ENCODE data around the gene IFI35. TPM values are rescaled to one million over a fixed set of nuclear protein-coding genes. Genes with fewer than 3 reads are reported as not detected.
A peak's percentile ranks its signal among the peaks of the same experiment; 100 is the strongest.

IFI35 gene
- total RNA-seq, 6 donors from 2014 or later, result 17.8 to 69.0 (median 45.4) TPM

GRCh38 chr17:42980274-42980765 lies 26.3 kb upstream of the IFI35 start, which contains the start of gene RUNDC1:
RUNDC1 (plus strand) TSS chr17:42980565; CDS start chr17:42980577, 12 bp downstream.
- TF ChIP-seq, protein P1, sequence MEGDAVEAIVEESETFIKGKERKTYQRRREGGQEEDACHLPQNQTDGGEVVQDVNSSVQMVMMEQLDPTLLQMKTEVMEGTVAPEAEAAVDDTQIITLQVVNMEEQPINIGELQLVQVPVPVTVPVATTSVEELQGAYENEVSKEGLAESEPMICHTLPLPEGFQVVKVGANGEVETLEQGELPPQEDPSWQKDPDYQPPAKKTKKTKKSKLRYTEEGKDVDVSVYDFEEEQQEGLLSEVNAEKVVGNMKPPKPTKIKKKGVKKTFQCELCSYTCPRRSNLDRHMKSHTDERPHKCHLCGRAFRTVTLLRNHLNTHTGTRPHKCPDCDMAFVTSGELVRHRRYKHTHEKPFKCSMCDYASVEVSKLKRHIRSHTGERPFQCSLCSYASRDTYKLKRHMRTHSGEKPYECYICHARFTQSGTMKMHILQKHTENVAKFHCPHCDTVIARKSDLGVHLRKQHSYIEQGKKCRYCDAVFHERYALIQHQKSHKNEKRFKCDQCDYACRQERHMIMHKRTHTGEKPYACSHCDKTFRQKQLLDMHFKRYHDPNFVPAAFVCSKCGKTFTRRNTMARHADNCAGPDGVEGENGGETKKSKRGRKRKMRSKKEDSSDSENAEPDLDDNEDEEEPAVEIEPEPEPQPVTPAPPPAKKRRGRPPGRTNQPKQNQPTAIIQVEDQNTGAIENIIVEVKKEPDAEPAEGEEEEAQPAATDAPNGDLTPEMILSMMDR (IDR thresholded peaks at IDR 0.05), result no peak
- no peak for TF ChIP-seq EP300 (IDR thresholded peaks at IDR 0.05)
- TF ChIP-seq POLR2AphosphoS5 (IDR thresholded peaks at IDR 0.05), result peak; percentile 61 to 81
- TF ChIP-seq POLR2A (IDR thresholded peaks at IDR 0.05), result peak in 2 of 4 donors; percentile 74 to 78
- H3K36me3 ChIP-seq, result peaks cover 0 to 5% (median 0%) of the 10 kb centered on the region in 4 donors
- H3K27ac ChIP-seq, result peak within 1 kb of the TSS; percentile 79 to 90 (median 85)
- H3K27me3 ChIP-seq, result no peaks in the 10 kb centered on the region
- peaks cover 16 to 47% (median 34%) of the 10 kb centered on the region in 4 donors for H3K4me1 ChIP-seq
- ATAC-seq (ENCODE audit: low FRiP score in 2 of 2) (peak; percentile 91 to 97), DNase-seq (peak; percentile 97 to 98)
- H3K4me3 ChIP-seq, result peak within 1 kb of the TSS; percentile 53 to 95 (median 90)
- WGBS, 2 donors, result 0 to 1% methylated on average over 16 to 25 of the region's 39 CpGs
- no peaks in the 10 kb centered on the region for H3K9me3 ChIP-seq

DNA sequence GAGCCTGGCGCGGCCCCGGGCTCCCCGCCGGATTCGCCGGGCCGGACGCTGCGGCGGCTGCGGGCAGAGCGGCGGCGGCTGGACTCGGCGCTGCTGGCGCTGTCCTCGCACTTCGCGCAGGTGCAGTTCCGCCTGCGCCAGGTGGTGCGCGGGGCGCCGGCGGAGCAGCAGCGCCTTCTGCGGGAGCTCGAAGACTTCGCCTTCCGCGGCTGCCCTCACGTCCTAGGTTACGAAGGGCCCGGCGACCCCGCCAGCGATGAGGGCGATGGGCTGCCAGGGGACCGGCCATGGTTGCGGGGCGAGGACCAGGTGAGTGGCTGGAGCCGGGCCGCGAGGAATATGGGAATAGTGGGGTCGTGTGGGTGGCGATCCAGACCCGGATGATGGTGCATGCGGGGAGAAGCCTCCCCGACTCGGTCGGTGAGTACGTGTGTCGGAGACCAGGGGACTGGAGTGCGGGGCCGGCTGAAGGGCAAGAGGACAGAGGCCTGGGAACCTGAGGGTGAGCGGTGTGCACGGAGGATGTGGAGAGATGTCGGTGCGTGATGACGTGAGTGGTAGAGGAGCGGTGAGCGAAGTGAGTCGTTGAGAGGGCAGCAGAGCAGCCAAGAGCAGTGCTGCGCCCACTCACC lies 25.7 kb upstream of the IFI35 start:
- Histone ChIP-seq H3K4me3 (peak overlapping the region; percentile 53 to 95 (median 90)), H3K4me1 (peaks cover 16 to 53% (median 34%) of the 10 kb centered on the region in 4 donors), H3K9me3 (no peaks in the 10 kb centered on the region), H3K36me3 (peaks cover 0 to 11% (median 2%) of the 10 kb centered on the region in 4 donors), H3K27me3 (no peaks in the 10 kb centered on the region), H3K27ac (peak overlapping the region; percentile 79 to 90 (median 85))
- TF ChIP-seq POLR2A (IDR thresholded peaks at IDR 0.05) (peak in 1 of 4 donors; percentile 24), POLR2AphosphoS5 (IDR thresholded peaks at IDR 0.05) (peak in 1 of 2 donors; percentile 12), EP300 (IDR thresholded peaks at IDR 0.05) (no peak)
- TF ChIP-seq, protein P1 (IDR thresholded peaks at IDR 0.05), result peak in 5 of 6 experiments; percentile 9 to 72 (median 45)
- DNase-seq, result peak; percentile 73 to 92
- peak; percentile 49 to 75 for ATAC-seq (ENCODE audit: low FRiP score in 2 of 2)
- WGBS, 2 donors, result 0% methylated on average over 20 to 29 of the region's 67 CpGs

- peaks cover 16 to 59% (median 34%) of the 10 kb centered on the region in 4 donors for H3K4me1 ChIP-seq
- ATAC-seq (ENCODE audit: low FRiP score in 2 of 2) (no peak), DNase-seq (no peak)
- H3K36me3 ChIP-seq, result peaks cover 3 to 23% (median 11%) of the 10 kb centered on the region in 4 donors
- no peak overlapping the region for H3K27ac ChIP-seq
- TF ChIP-seq POLR2AphosphoS5 (IDR thresholded peaks at IDR 0.05) (no peak), EP300 (IDR thresholded peaks at IDR 0.05) (no peak), POLR2A (IDR thresholded peaks at IDR 0.05) (no peak)
- TF ChIP-seq, protein P1 (IDR thresholded peaks at IDR 0.05), result no peak
- H3K27me3 ChIP-seq, result no peaks in the 10 kb centered on the region
- H3K4me3 ChIP-seq, result no peak overlapping the region
- H3K9me3 ChIP-seq, result no peaks in the 10 kb centered on the region
Observed at GRCh38 chr17:42982266-42982665, 24.3 kb upstream of the IFI35 start.

DNA sequence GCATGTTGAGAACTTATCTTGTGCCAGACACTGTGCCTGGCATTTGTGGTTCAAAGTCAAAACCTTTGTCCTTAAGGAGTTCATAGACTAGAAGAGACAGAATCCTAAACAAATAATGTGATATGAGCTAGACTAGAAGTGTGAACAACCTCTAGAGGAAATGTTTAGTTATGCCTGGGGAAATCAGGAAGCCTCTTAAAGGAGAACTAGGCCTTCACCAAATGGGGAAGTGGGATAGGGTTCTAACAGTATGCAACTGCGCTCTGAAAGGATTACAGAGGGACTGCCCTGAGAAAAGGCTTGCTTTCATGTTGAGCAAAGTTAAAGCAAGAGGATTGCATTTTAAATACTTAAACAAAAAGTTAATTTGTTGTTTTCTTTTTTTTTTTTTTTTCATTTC lies 21.4 kb upstream of the IFI35 start:
- peaks cover 23 to 53% (median 41%) of the 10 kb centered on the region in 4 donors for H3K36me3 ChIP-seq
- TF ChIP-seq EP300 (IDR thresholded peaks at IDR 0.05) (no peak), POLR2A (IDR thresholded peaks at IDR 0.05) (no peak), POLR2AphosphoS5 (IDR thresholded peaks at IDR 0.05) (no peak)
- TF ChIP-seq, protein P1 (IDR thresholded peaks at IDR 0.05), result no peak
- H3K27ac ChIP-seq, result peak overlapping the region in 3 of 4 donors; percentile 61 to 66 (median 62)
- H3K4me1 ChIP-seq, result peaks cover 8 to 48% (median 25%) of the 10 kb centered on the region in 4 donors
- H3K27me3 ChIP-seq, result no peaks in the 10 kb centered on the region
- DNase-seq (no peak), ATAC-seq (ENCODE audit: low FRiP score in 2 of 2) (peak in 1 of 2 donors; percentile 61)
- 0 to 54% methylated on average over 1 of the region's 1 CpG for WGBS, 2 donors
- H3K9me3 ChIP-seq, result no peaks in the 10 kb centered on the region
- no peak overlapping the region for H3K4me3 ChIP-seq

All from upper lobe of left lung (tissue), 6 donors.